GM12878 (cell line): ENCODE data around the gene OR4F15. TPM values are rescaled to one million over a fixed set of nuclear protein-coding genes. Genes with fewer than 3 reads are reported as not detected.

Source experiments
- ATAC-seq: fragments of 200-7000 bp; cut with Tn5 transposase; 3 replicates; pipeline ENCODE4 v1.9.1; 2020; ENCODE audit warnings: mild to moderate bottlenecking, moderate library complexity
- BruUV-seq: library from RNA; stranded (reverse); fragments of 400-500 nt; replicated peaks from 2 replicates; lab custom pipeline; 2021; lab: Mats Ljungman, UMichigan
- CTCF ChIA-PET: fragments of 300-600 bp; sonication (Branson Sonifier 250); formaldehyde crosslinking; extraction: SDS; loops from one replicate; lab custom pipeline; 2021; ENCODE audit warnings: inconsistent platforms; lab: Yijun Ruan, JAX
- POLR2A ChIA-PET: fragments of 350-600 bp; formaldehyde crosslinking; extraction: SDS; loops from one replicate; lab custom pipeline; 2021; ENCODE audit warnings: inconsistent platforms; lab: Charles Lee
- RAD21 ChIA-PET: fragments of 300-600 bp; sonication (Branson Sonifier 250); formaldehyde crosslinking; loops from one replicate; lab custom pipeline; 2023; ENCODE audit warnings: antibody characterized with exemption; ENCODE audit not compliant: unreplicated experiment; lab: Charles Lee
- SMC1A ChIA-PET: fragments of 300-600 bp; sonication (Branson Sonifier 250); formaldehyde crosslinking; loops from one replicate; lab custom pipeline; 2023; ENCODE audit not compliant: unreplicated experiment, uncharacterized antibody; lab: Charles Lee
- DNase-seq: peaks from one replicate; pipeline ENCODE4 v3.0.0-alpha.2; 2011; ENCODE audit warnings: low read depth, low spot score
- FAIRE-seq: peaks from 3 replicates; lab custom pipeline; 2011; peaks lifted over from hg19 to GRCh38; lab: Jason Lieb, UNC
- H2AFZ ChIP-seq: 2 replicates; pipeline ENCODE4 v1.6.0; 2011; ENCODE audit warnings: low read depth, low read length, control low read depth; ENCODE audit not compliant: control insufficient read depth
- H3K27ac ChIP-seq: 2 replicates; pipeline ENCODE4 v1.5.1; 2011; ENCODE audit warnings: control low read depth; ENCODE audit not compliant: control insufficient read depth, insufficient read depth
- H3K27me3 ChIP-seq, 2 experiments: replicated peaks in 1 of 2; 2 replicates each; pipeline versions ENCODE4 v1.6.0 to v1.6.1; 2011; ENCODE audit warnings: low read length in 1 of 2; ENCODE audit not compliant: control insufficient read depth in 2 of 2, insufficient read depth in 2 of 2
- H3K36me3 ChIP-seq, 2 experiments: 2 replicates each; pipeline ENCODE4 v1.5.1; 2011; ENCODE audit warnings: low read length in 1 of 2; ENCODE audit not compliant: control insufficient read depth in 2 of 2, insufficient read depth in 2 of 2
- H3K4me1 ChIP-seq: 2 replicates; pipeline ENCODE4 v1.6.1; 2011; ENCODE audit warnings: mild to moderate bottlenecking, low read length, moderate library complexity, mixed read lengths; ENCODE audit not compliant: control insufficient read depth, insufficient read depth
- H3K4me2 ChIP-seq: 2 replicates; pipeline ENCODE4 v1.6.0; 2011; ENCODE audit warnings: control low read depth; ENCODE audit not compliant: control insufficient read depth, insufficient read depth
- H3K4me3 ChIP-seq: fragments of 200-600 bp; sonication (generic); 2 replicates; pipeline ENCODE4 v1.5.1; 2016
- H3K79me2 ChIP-seq: 2 replicates; pipeline ENCODE4 v1.6.0; 2011; ENCODE audit warnings: low read length; ENCODE audit not compliant: control insufficient read depth, insufficient read depth
- H3K9ac ChIP-seq: 2 replicates; pipeline ENCODE4 v1.8.0; 2011; ENCODE audit warnings: low read length, control low read depth, mixed read lengths; ENCODE audit not compliant: control insufficient read depth, insufficient read depth
- H3K9me3 ChIP-seq: replicated peaks from 3 replicates; pipeline ENCODE4 v1.5.1; 2011; ENCODE audit warnings: mild to moderate bottlenecking, low read length; ENCODE audit not compliant: control insufficient read depth, insufficient read depth
- H4K20me1 ChIP-seq: 2 replicates; pipeline ENCODE4 v1.6.0; 2011; ENCODE audit not compliant: control insufficient read depth, insufficient read depth
- ASH2L ChIP-seq: fragments of 300-600, 200-600 bp; sonication (generic); IDR thresholded peaks from 2 replicates; pipeline ENCODE4 v1.6.1; 2017; ENCODE audit warnings: low read depth, mild to moderate bottlenecking, borderline replicate concordance
- CEBPZ ChIP-seq: fragments of 150-350 bp; IDR thresholded peaks from 2 replicates; pipeline ENCODE4 v1.6.1; 2016; ENCODE audit warnings: low read depth, low read length
- CHD1 ChIP-seq: IDR thresholded peaks from 2 replicates; pipeline ENCODE4 v1.6.1; 2012; ENCODE audit warnings: low read depth, low read length, improper control_type of control experiment
- ETV6 ChIP-seq, 2 experiments: fragments of 450-650 bp in 1 of 2; IDR thresholded peaks in 1 of 2; conservative IDR thresholded peaks in 1 of 2; 2 replicates each; pipeline ENCODE4 v1.6.1; 2014; ENCODE audit warnings: antibody characterized with exemption in 1 of 2, borderline replicate concordance in 1 of 2, low read depth in 1 of 2, mild to moderate bottlenecking in 1 of 2, moderate library complexity in 1 of 2
- FOXK2 ChIP-seq: fragments of 450-650 bp; IDR thresholded peaks from 2 replicates; pipeline ENCODE4 v1.6.1; 2017; ENCODE audit warnings: mild to moderate bottlenecking, moderate library complexity
- GABPA ChIP-seq: IDR thresholded peaks from 2 replicates; pipeline ENCODE4 v1.6.1; 2014; ENCODE audit warnings: antibody characterized with exemption, low read depth, mild to moderate bottlenecking, inconsistent platforms
- GATAD2B ChIP-seq: fragments of 450-650 bp; conservative IDR thresholded peaks from 2 replicates; pipeline ENCODE4 v1.6.1; 2017; ENCODE audit warnings: low read depth, mild to moderate bottlenecking, moderate library complexity
- KLF5 ChIP-seq: fragments of 450-650 bp; IDR thresholded peaks from 2 replicates; pipeline ENCODE4 v1.6.1; 2014; ENCODE audit warnings: mild to moderate bottlenecking; ENCODE audit not compliant: partially characterized antibody
- NFXL1 ChIP-seq: fragments of 450-650 bp; IDR thresholded peaks from 2 replicates; pipeline ENCODE4 v1.6.1; 2017; ENCODE audit warnings: antibody characterized with exemption, mild to moderate bottlenecking, borderline replicate concordance
- ZBED1 ChIP-seq: IDR thresholded peaks from 2 replicates; pipeline ENCODE4 v1.6.1; 2016; ENCODE audit warnings: borderline replicate concordance
- WGBS: methylation state at CpG from one replicate; pipeline ENCODE4 v1.1.6; 2016; ENCODE audit warnings: low lambda C conversion rate; ENCODE audit not compliant: insufficient replicate concordance, insufficient coverage; ENCODE audit errors: missing lambda C conversion rate; 5-methylcytosine and 5-hydroxymethylcytosine counted together
- in situ Hi-C: fragments of 300-500 bp; cut with MboI; formaldehyde crosslinking; loops from 9 replicates; pipeline ENCODE4 v1.14.3; 2018; ENCODE audit warnings: mixed read lengths
- intact Hi-C: fragments of 100-400 bp; cut with micrococcal nuclease; formaldehyde crosslinking; loops from one replicate; pipeline ENCODE4 v1.14.2; 2022; ENCODE audit not compliant: unreplicated experiment
- polyA plus RNA-seq, 11 experiments: library from polyadenylated mRNA; depleted of rRNA in 4 of 11; unstranded in 6 of 11; stranded (reverse) in 5 of 11; fragments of >200 nt; fragmentation: Nextera tagmentation in 4 of 11; fragmentation: Illumina TruSeq in 1 of 11; extraction: Ambion mirVana in 4 of 11; extraction: Trizol in 1 of 11; gene quantifications; 1 replicate in 1 of 11; 2 replicates in 10 of 11; pipeline versions ENCODE4 v1.2.1 to v1.2.3, GENCODE V29; 2011 to 2016; ENCODE audit warnings: inconsistent platforms in 2 of 11, missing spikeins in 2 of 11, low read depth in 1 of 11
- total RNA-seq, 4 experiments: library from RNA; depleted of rRNA in 3 of 4; stranded (reverse); fragments of >200 nt in 3 of 4; fragmentation: Illumina TruSeq in 1 of 4; extraction: Trizol in 1 of 4; gene quantifications; 2 replicates each; pipeline versions ENCODE4 v1.2.1 to v1.2.3, GENCODE V29; 2013 to 2021
- TF ChIP-seq, protein P1 (sequence below): fragments of 450-650 bp; conservative IDR thresholded peaks from 2 replicates; pipeline ENCODE4 v1.6.1; 2017; ENCODE audit warnings: mild to moderate bottlenecking, moderate library complexity
- TF ChIP-seq, protein P2 (sequence below): fragments of 450-650 bp; IDR thresholded peaks from 2 replicates; pipeline ENCODE4 v1.6.1; 2016; ENCODE audit warnings: mild to moderate bottlenecking
- TF ChIP-seq, protein P3 (sequence below): IDR thresholded peaks from 2 replicates; pipeline ENCODE4 v1.6.1; 2012; ENCODE audit warnings: low read depth, low read length, improper control_type of control experiment

The OR4F15 gene
- total and polyA plus RNA-seq, 10 of the 15 experiments (the other 5 are each of a cell fraction or from before 2014, with no cell fraction given), result not detected

- no peak for TF ChIP-seq NFXL1
These were observed 8.8 kb downstream of the OR4F15 start (continued) for GRCh38 chr15:101820781-101821180.

- SMC1A ChIA-PET, result no interaction called here
- Histone ChIP-seq H3K36me3 (no peaks in the 10 kb centered on the region), H3K4me3 (no peak overlapping the region), H3K27me3 (peaks cover 0 to 3% of the 10 kb centered on the region in 2 experiments; a peak in 3 of 4 replicates), H4K20me1 (no peaks in the 10 kb centered on the region), H3K4me1 (no peaks in the 10 kb centered on the region), H3K9me3 (no peaks in the 10 kb centered on the region), H2AFZ (no peak overlapping the region), H3K9ac (no peak overlapping the region), H3K4me2 (no peak overlapping the region), H3K79me2 (no peaks in the 10 kb centered on the region), H3K27ac (no peak overlapping the region)
- RAD21 ChIA-PET, result no interaction called here
- ATAC-seq (no peak), DNase-seq (no peak), FAIRE-seq (peak; percentile 7)
- POLR2A ChIA-PET, result no interaction called here
- in situ Hi-C loops (no loop called here), intact Hi-C loops (no loop called here)
- CTCF ChIA-PET, result no interaction called here
- BruUV-seq, result no TSS peak
- 12% methylated on average over 6 of the region's 6 CpGs for WGBS
- TF ChIP-seq ETV6 (conservative IDR thresholded peaks at IDR 0.05 in 1 of 2, IDR thresholded peaks at IDR 0.05 in 1 of 2; ENCODE audit: borderline replicate concordance in 1 of 2, low read depth in 1 of 2) (no peak), GATAD2B (no peak), ZBED1 (no peak), KLF5 (no peak), CEBPZ (no peak), ASH2L (no peak), CHD1 (no peak), FOXK2 (no peak), GABPA (no peak)
- TF ChIP-seq, protein P1, sequence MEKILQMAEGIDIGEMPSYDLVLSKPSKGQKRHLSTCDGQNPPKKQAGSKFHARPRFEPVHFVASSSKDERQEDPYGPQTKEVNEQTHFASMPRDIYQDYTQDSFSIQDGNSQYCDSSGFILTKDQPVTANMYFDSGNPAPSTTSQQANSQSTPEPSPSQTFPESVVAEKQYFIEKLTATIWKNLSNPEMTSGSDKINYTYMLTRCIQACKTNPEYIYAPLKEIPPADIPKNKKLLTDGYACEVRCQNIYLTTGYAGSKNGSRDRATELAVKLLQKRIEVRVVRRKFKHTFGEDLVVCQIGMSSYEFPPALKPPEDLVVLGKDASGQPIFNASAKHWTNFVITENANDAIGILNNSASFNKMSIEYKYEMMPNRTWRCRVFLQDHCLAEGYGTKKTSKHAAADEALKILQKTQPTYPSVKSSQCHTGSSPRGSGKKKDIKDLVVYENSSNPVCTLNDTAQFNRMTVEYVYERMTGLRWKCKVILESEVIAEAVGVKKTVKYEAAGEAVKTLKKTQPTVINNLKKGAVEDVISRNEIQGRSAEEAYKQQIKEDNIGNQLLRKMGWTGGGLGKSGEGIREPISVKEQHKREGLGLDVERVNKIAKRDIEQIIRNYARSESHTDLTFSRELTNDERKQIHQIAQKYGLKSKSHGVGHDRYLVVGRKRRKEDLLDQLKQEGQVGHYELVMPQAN, result no peak
- TF ChIP-seq, protein P2, sequence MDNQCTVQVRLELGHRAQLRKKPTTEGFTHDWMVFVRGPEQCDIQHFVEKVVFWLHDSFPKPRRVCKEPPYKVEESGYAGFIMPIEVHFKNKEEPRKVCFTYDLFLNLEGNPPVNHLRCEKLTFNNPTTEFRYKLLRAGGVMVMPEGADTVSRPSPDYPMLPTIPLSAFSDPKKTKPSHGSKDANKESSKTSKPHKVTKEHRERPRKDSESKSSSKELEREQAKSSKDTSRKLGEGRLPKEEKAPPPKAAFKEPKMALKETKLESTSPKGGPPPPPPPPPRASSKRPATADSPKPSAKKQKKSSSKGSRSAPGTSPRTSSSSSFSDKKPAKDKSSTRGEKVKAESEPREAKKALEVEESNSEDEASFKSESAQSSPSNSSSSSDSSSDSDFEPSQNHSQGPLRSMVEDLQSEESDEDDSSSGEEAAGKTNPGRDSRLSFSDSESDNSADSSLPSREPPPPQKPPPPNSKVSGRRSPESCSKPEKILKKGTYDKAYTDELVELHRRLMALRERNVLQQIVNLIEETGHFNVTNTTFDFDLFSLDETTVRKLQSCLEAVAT, result no peak
- TF ChIP-seq, protein P3, sequence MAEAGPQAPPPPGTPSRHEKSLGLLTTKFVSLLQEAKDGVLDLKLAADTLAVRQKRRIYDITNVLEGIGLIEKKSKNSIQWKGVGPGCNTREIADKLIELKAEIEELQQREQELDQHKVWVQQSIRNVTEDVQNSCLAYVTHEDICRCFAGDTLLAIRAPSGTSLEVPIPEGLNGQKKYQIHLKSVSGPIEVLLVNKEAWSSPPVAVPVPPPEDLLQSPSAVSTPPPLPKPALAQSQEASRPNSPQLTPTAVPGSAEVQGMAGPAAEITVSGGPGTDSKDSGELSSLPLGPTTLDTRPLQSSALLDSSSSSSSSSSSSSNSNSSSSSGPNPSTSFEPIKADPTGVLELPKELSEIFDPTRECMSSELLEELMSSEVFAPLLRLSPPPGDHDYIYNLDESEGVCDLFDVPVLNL, result no peak
These were observed 15.3 kb downstream of the OR4F15 start for GRCh38 chr15:101827257-101827656.
